A673 (cell line): ENCODE results near the gene RIC8A. TPM values are rescaled to one million over a fixed set of nuclear protein-coding genes. Genes with fewer than 3 reads are reported as not detected.

Experiments used
- BruUV-seq: library from RNA; stranded (reverse); fragments of 400-500 nt; replicated peaks from 2 replicates; lab custom pipeline; 2021; lab: Mats Ljungman, UMichigan
- CTCF ChIA-PET: fragments of 300-600 bp; sonication (Branson Sonifier 250); formaldehyde crosslinking; loops from one replicate; lab custom pipeline; 2022; ENCODE audit warnings: antibody characterized with exemption; lab: Charles Lee
- POLR2A ChIA-PET: fragments of 300-600 bp; sonication (Branson Sonifier 250); formaldehyde crosslinking; loops from one replicate; lab custom pipeline; 2022; ENCODE audit warnings: antibody characterized with exemption; ENCODE audit not compliant: low non-redundant PET; lab: Charles Lee
- DNase-seq: peaks from one replicate; pipeline ENCODE4 v3.0.0-alpha.2; 2015; ENCODE audit warnings: low spot score
- H3K27ac ChIP-seq: fragments of 200-600 bp; sonication (generic); 2 replicates; pipeline ENCODE4 v1.5.1; 2016; ENCODE audit warnings: mixed run types, low read depth, mild to moderate bottlenecking, mixed read lengths, antibody characterized with exemption, low read length; ENCODE audit not compliant: poor library complexity, severe bottlenecking
- H3K27me3 ChIP-seq: fragments of 200-600 bp; sonication (generic); replicated peaks from 2 replicates; pipeline ENCODE4 v1.6.1; 2017; ENCODE audit warnings: mixed run types, low read depth, mild to moderate bottlenecking, mixed read lengths, antibody characterized with exemption, low read length; ENCODE audit not compliant: insufficient read depth, poor library complexity
- H3K36me3 ChIP-seq: fragments of 200-600 bp; sonication (generic); 2 replicates; pipeline ENCODE4 v1.6.1; 2016; ENCODE audit warnings: mixed run types, mild to moderate bottlenecking, mixed read lengths, antibody characterized with exemption, low read length; ENCODE audit not compliant: insufficient read depth, poor library complexity, severe bottlenecking
- H3K4me1 ChIP-seq: fragments of 200-600 bp; sonication (generic); 2 replicates; pipeline ENCODE4 v1.6.1; 2017; ENCODE audit warnings: mixed run types, mild to moderate bottlenecking, mixed read lengths, antibody characterized with exemption, low read length; ENCODE audit not compliant: insufficient read depth, poor library complexity, severe bottlenecking
- H3K4me3 ChIP-seq: fragments of 200-600 bp; sonication (generic); 2 replicates; pipeline ENCODE4 v1.5.1; 2016; ENCODE audit warnings: low read depth, mixed run types, mild to moderate bottlenecking, mixed read lengths, low read length; ENCODE audit not compliant: poor library complexity, severe bottlenecking
- H3K9me3 ChIP-seq: fragments of 200-600 bp; sonication (generic); 2 replicates; pipeline ENCODE4 v1.6.1; 2016; ENCODE audit warnings: mixed run types, low read depth, mild to moderate bottlenecking, mixed read lengths, antibody characterized with exemption, low read length; ENCODE audit not compliant: poor library complexity, severe bottlenecking
- CTCF ChIP-seq: fragments of 300-800, 200-600 bp; sonication (generic); conservative IDR thresholded peaks from 2 replicates; pipeline ENCODE4 v1.5.1; 2017; ENCODE audit warnings: low read depth, mild to moderate bottlenecking, antibody characterized with exemption, low read length, moderate library complexity, mixed read lengths
- EZH2 ChIP-seq: fragments of 200-600 bp; sonication (generic); IDR thresholded peaks from 2 replicates; pipeline ENCODE4 v1.6.1; 2017; ENCODE audit warnings: borderline replicate concordance, low read depth, mild to moderate bottlenecking, mixed read lengths, antibody characterized with exemption, low read length; ENCODE audit not compliant: poor library complexity, severe bottlenecking
- intact Hi-C: fragments of 100-400 bp; cut with micrococcal nuclease; formaldehyde crosslinking; loops from one replicate; pipeline ENCODE4 v1.10.0; 2022; ENCODE audit not compliant: unreplicated experiment
- total RNA-seq: library from RNA; stranded (reverse); gene quantifications from 2 replicates; pipeline ENCODE4 v1.2.3, GENCODE V29; 2021

RIC8A gene
- total RNA-seq, 1 experiment from 2014 or later = 88.2 TPM

GRCh38 chr11:256952-257737 lies 49.6 kb downstream of the RIC8A start:
- POLR2A ChIA-PET = no interaction called here
- intact Hi-C loops = loop anchor here (10.0 kb wide), 1 partner anchor 98 kb away; no protein-coding TSS in a partner anchor
- no peak overlapping the region for H3K4me3 ChIP-seq
- no peak for DNase-seq
- TF ChIP-seq EZH2 (no peak), CTCF (no peak)
- H3K4me1 ChIP-seq = no peaks in the 10 kb centered on the region
- H3K27me3 ChIP-seq = no peaks in the 10 kb centered on the region
- BruUV-seq = no TSS peak
- CTCF ChIA-PET = no interaction called here
- H3K9me3 ChIP-seq = no peaks in the 10 kb centered on the region
- H3K27ac ChIP-seq = no peak overlapping the region
- peaks cover 7% of the 10 kb centered on the region for H3K36me3 ChIP-seq

GRCh38 chr11:257766-258493 lies 50.4 kb downstream of the RIC8A start:
- H3K4me3 ChIP-seq = no peak overlapping the region
- no peaks in the 10 kb centered on the region for H3K36me3 ChIP-seq
- H3K4me1 ChIP-seq = no peaks in the 10 kb centered on the region
- intact Hi-C loops = loop anchor here (10.0 kb wide), 1 partner anchor 97 kb away; no protein-coding TSS in a partner anchor
- no peaks in the 10 kb centered on the region for H3K27me3 ChIP-seq
- no peaks in the 10 kb centered on the region for H3K9me3 ChIP-seq
- no peak for DNase-seq
- TF ChIP-seq CTCF (0 out of 2 replicates have a peak, but pooled peaks have one; percentile 13), EZH2 (no peak)
- CTCF ChIA-PET = no interaction called here
- BruUV-seq = no TSS peak
- POLR2A ChIA-PET = no interaction called here
- H3K27ac ChIP-seq = no peak overlapping the region

GRCh38 chr11:259413-259812 lies 51.9 kb downstream of the RIC8A start:
- TF ChIP-seq EZH2 = no peak
- no peak for TF ChIP-seq CTCF
- intact Hi-C loops = loop anchor here (10.0 kb wide), 1 partner anchor 95 kb away; no protein-coding TSS in a partner anchor
- Histone ChIP-seq H3K36me3 (no peaks in the 10 kb centered on the region), H3K27me3 (no peaks in the 10 kb centered on the region), H3K4me1 (no peaks in the 10 kb centered on the region), H3K27ac (no peak overlapping the region), H3K4me3 (no peak overlapping the region), H3K9me3 (no peaks in the 10 kb centered on the region)
- CTCF ChIA-PET = no interaction called here
- POLR2A ChIA-PET = no interaction called here
- no peak for DNase-seq
- no TSS peak for BruUV-seq
